H1 (cell line): ENCODE measurements around the gene MSI2. TPM values are rescaled to one million over a fixed set of nuclear protein-coding genes. Genes with fewer than 3 reads are reported as not detected.

ENCODE experiments used
- CTCF ChIA-PET: fragments of 300-600 bp; sonication (Branson Sonifier 250); formaldehyde crosslinking; loops from one replicate; lab custom pipeline; 2021; ENCODE audit not compliant: partially characterized antibody; lab: Charles Lee
- POLR2A ChIA-PET: fragments of 300-600 bp; sonication (Branson Sonifier 250); formaldehyde crosslinking; loops from one replicate; lab custom pipeline; 2021; ENCODE audit warnings: inconsistent platforms; ENCODE audit not compliant: partially characterized antibody; lab: Charles Lee
- DNase-seq, 2 experiments: peaks; one replicate each; pipeline versions ENCODE4 v3.0.0 to v3.0.0-alpha.2; 2010 to 2022; ENCODE audit warnings: low spot score in 2 of 2, low read depth in 1 of 2, mixed read lengths in 1 of 2
- FAIRE-seq: peaks from 2 replicates; lab custom pipeline; 2011; peaks lifted over from hg19 to GRCh38; lab: Jason Lieb, UNC
- H2AFZ ChIP-seq: 2 replicates; pipeline ENCODE4 v1.8.1; 2012; ENCODE audit warnings: low read length, inconsistent platforms
- H2AK5ac ChIP-seq: 2 replicates; pipeline ENCODE4 v1.6.1; 2013; ENCODE audit warnings: low read depth, low read length
- H2BK120ac ChIP-seq: replicated peaks from 2 replicates; pipeline ENCODE3; 2013; ENCODE audit warnings: low read depth, low read length, inconsistent platforms
- H2BK12ac ChIP-seq: 2 replicates; pipeline ENCODE4 v1.6.1; 2013; ENCODE audit warnings: low read depth, low read length
- H2BK15ac ChIP-seq: 2 replicates; pipeline ENCODE4 v1.6.1; 2013; ENCODE audit warnings: low read length
- H2BK20ac ChIP-seq: 2 replicates; pipeline ENCODE4 v1.6.1; 2013; ENCODE audit warnings: low read length
- H2BK5ac ChIP-seq: 2 replicates; pipeline ENCODE4 v1.6.1; 2013; ENCODE audit warnings: low read depth, low read length
- H3K14ac ChIP-seq: 2 replicates; pipeline ENCODE4 v1.6.1; 2013; ENCODE audit warnings: inconsistent platforms; ENCODE audit not compliant: insufficient read length
- H3K18ac ChIP-seq: 2 replicates; pipeline ENCODE4 v1.6.1; 2013; ENCODE audit warnings: low read length; ENCODE audit errors: extremely low read depth
- H3K23ac ChIP-seq: 2 replicates; pipeline ENCODE4 v1.6.1; 2013; ENCODE audit warnings: inconsistent platforms; ENCODE audit not compliant: insufficient read length
- H3K23me2 ChIP-seq: 2 replicates; pipeline ENCODE4 v1.6.1; 2013; ENCODE audit warnings: low read depth, low read length
- H3K27ac ChIP-seq: 2 replicates; pipeline ENCODE4 v1.6.1; 2011; ENCODE audit warnings: low read depth, low read length, inconsistent platforms
- H3K27me3 ChIP-seq, 4 experiments: replicated peaks in 1 of 4; 1 replicate in 1 of 4; 2 replicates in 3 of 4; pipeline versions ENCODE4 v1.6.1 to v1.8.1; 2011 to 2013; ENCODE audit warnings: low read length in 3 of 4, mild to moderate bottlenecking in 3 of 4, inconsistent platforms in 2 of 4, mixed read lengths in 2 of 4, moderate library complexity in 1 of 4; ENCODE audit not compliant: control insufficient read depth in 3 of 4, insufficient read depth in 3 of 4; ENCODE audit errors: extremely low read depth in 1 of 4
- H3K36me3 ChIP-seq, 4 experiments: 2 replicates each; pipeline versions ENCODE4 v1.6.1 to v1.8.1; 2011 to 2013; ENCODE audit warnings: mild to moderate bottlenecking in 4 of 4, low read length in 3 of 4, moderate library complexity in 2 of 4, control low read depth in 1 of 4, inconsistent platforms in 1 of 4; ENCODE audit not compliant: insufficient read depth in 4 of 4, control insufficient read depth in 2 of 4
- H3K4ac ChIP-seq: replicated peaks from 2 replicates; pipeline ENCODE3; 2013; ENCODE audit warnings: low read length, low read depth, mixed read lengths, inconsistent platforms; ENCODE audit not compliant: insufficient read length
- H3K4me1 ChIP-seq, 4 experiments: replicated peaks in 1 of 4; 1 replicate in 1 of 4; 2 replicates in 3 of 4; pipeline versions ENCODE4 v1.6.1 to v1.8.1; 2011 to 2013; ENCODE audit warnings: low read length in 3 of 4, inconsistent platforms in 2 of 4, mixed read lengths in 1 of 4; ENCODE audit not compliant: insufficient read depth in 4 of 4, control insufficient read depth in 3 of 4
- H3K4me2 ChIP-seq, 2 experiments: 2 replicates each; pipeline versions ENCODE4 v1.6.1 to v1.8.1; 2011 to 2013; ENCODE audit warnings: low read depth in 2 of 2, low read length in 2 of 2, control low read depth in 1 of 2, inconsistent platforms in 1 of 2, mild to moderate bottlenecking in 1 of 2; ENCODE audit not compliant: insufficient read depth in 1 of 2
- H3K4me3 ChIP-seq, 4 experiments: fragments of 200-600, 300-600 bp in 1 of 4; sonication (generic), shearing (Covaris generic), sonication (Bioruptor Twin) in 1 of 4; 2 replicates each; pipeline versions ENCODE4 v1.5.1 to v1.8.1; 2011 to 2016; ENCODE audit warnings: low read length in 4 of 4, low read depth in 3 of 4, control low read depth in 2 of 4, inconsistent platforms in 2 of 4, mild to moderate bottlenecking in 2 of 4, mixed read lengths in 1 of 4, moderate library complexity in 1 of 4; ENCODE audit not compliant: insufficient read depth in 2 of 4; ENCODE audit errors: extremely low read depth in 1 of 4
- H3K56ac ChIP-seq: replicated peaks from 2 replicates; pipeline ENCODE3; 2013; ENCODE audit warnings: low read depth, mild to moderate bottlenecking, mixed read lengths, low read length, inconsistent platforms; ENCODE audit not compliant: insufficient read length
- H3K79me1 ChIP-seq: 2 replicates; pipeline ENCODE4 v1.6.1; 2013; ENCODE audit warnings: low read depth, low read length, control low read depth
- H3K79me2 ChIP-seq, 2 experiments: 2 replicates each; pipeline versions ENCODE4 v1.6.1 to v1.8.1; 2012 to 2013; ENCODE audit warnings: low read length in 2 of 2, mild to moderate bottlenecking in 2 of 2, inconsistent platforms in 1 of 2; ENCODE audit not compliant: insufficient read depth in 2 of 2, control insufficient read depth in 1 of 2
- H3K9ac ChIP-seq, 4 experiments: replicated peaks in 1 of 4; 1 replicate in 1 of 4; 2 replicates in 3 of 4; pipeline versions ENCODE4 v1.6.1 to v1.8.1; 2011 to 2013; ENCODE audit warnings: low read depth in 3 of 4, low read length in 3 of 4, control low read depth in 2 of 4, mild to moderate bottlenecking in 2 of 4, moderate library complexity in 2 of 4, inconsistent platforms in 1 of 4; ENCODE audit errors: extremely low read depth in 1 of 4
- H3K9me3 ChIP-seq, 2 experiments: 2 replicates each; pipeline versions ENCODE4 v1.6.1 to v1.8.1; 2012 to 2013; ENCODE audit warnings: mild to moderate bottlenecking in 2 of 2, moderate library complexity in 2 of 2, control low read depth in 1 of 2, inconsistent platforms in 1 of 2, low read depth in 1 of 2, low read length in 1 of 2, mixed read lengths in 1 of 2; ENCODE audit not compliant: insufficient read depth in 2 of 2
- H4K20me1 ChIP-seq, 2 experiments: replicated peaks in 1 of 2; 2 replicates each; pipeline versions ENCODE3 to v1.8.1; 2011 to 2013; ENCODE audit warnings: inconsistent platforms in 2 of 2, low read length in 2 of 2, mild to moderate bottlenecking in 1 of 2; ENCODE audit not compliant: insufficient read depth in 2 of 2, control insufficient read depth in 1 of 2
- H4K5ac ChIP-seq: 2 replicates; pipeline ENCODE4 v1.6.1; 2013; ENCODE audit warnings: low read length, low read depth, mixed read lengths, inconsistent platforms; ENCODE audit not compliant: insufficient read length
- H4K8ac ChIP-seq: 2 replicates; pipeline ENCODE4 v1.8.0; 2013; ENCODE audit warnings: mild to moderate bottlenecking, moderate library complexity, low read length, inconsistent platforms; ENCODE audit not compliant: insufficient read depth; ENCODE audit errors: extremely low read depth
- H4K91ac ChIP-seq: replicated peaks from 2 replicates; pipeline ENCODE3; 2013; ENCODE audit warnings: low read length, mixed read lengths, inconsistent platforms; ENCODE audit not compliant: insufficient read length
- BACH1 ChIP-seq: IDR thresholded peaks from 2 replicates; pipeline ENCODE4 v1.6.1; 2012; ENCODE audit warnings: low read length, improper control_type of control experiment
- BRCA1 ChIP-seq: IDR thresholded peaks from 2 replicates; pipeline ENCODE4 v1.6.1; 2012; ENCODE audit warnings: low read depth, low read length, improper control_type of control experiment
- CEBPB ChIP-seq: IDR thresholded peaks from 2 replicates; pipeline ENCODE4 v1.6.1; 2012; ENCODE audit warnings: low read depth, low read length
- EGR1 ChIP-seq: IDR thresholded peaks from 2 replicates; pipeline ENCODE4 v1.6.1; 2011; ENCODE audit warnings: low read depth, low read length, borderline replicate concordance
- JUND ChIP-seq: IDR thresholded peaks from 2 replicates; pipeline ENCODE4 v1.6.1; 2011; ENCODE audit warnings: mild to moderate bottlenecking, improper control_type of control experiment, low read length
- NRF1 ChIP-seq: IDR thresholded peaks from 2 replicates; pipeline ENCODE4 v1.6.1; 2011; ENCODE audit warnings: mild to moderate bottlenecking, low read depth, low read length, improper control_type of control experiment
- SIRT6 ChIP-seq: IDR thresholded peaks from one replicate; pipeline ENCODE4 v1.7.1; 2012; ENCODE audit warnings: low read length, inconsistent platforms
- SIX5 ChIP-seq: IDR thresholded peaks from 2 replicates; pipeline ENCODE4 v1.6.1; 2011; ENCODE audit warnings: mild to moderate bottlenecking, low read depth, low read length
- WGBS, 2 experiments: shearing (Covaris generic) in 1 of 2; methylation state at CpG; one replicate each; pipeline versions ENCODE4 v1.1.6 to v1.1.7; 2013 to 2015; ENCODE audit warnings: low lambda C conversion rate in 2 of 2, mixed read lengths in 2 of 2, inconsistent platforms in 1 of 2, low coverage in 1 of 2, missing lambda C conversion rate in 1 of 2; ENCODE audit not compliant: insufficient replicate concordance in 2 of 2, insufficient coverage in 1 of 2, insufficient read length in 1 of 2; ENCODE audit errors: extremely low coverage in 1 of 2, missing lambda C conversion rate in 1 of 2; 5-methylcytosine and 5-hydroxymethylcytosine counted together
- polyA plus RNA-seq, 7 experiments: library from polyadenylated mRNA; depleted of rRNA in 3 of 7; stranded (reverse) in 5 of 7; unstranded in 2 of 7; fragments of >200 nt in 5 of 7; fragments of 200-250 nt in 2 of 7; gene quantifications; 1 replicate in 5 of 7; 2 replicates in 1 of 7; 4 replicates in 1 of 7; pipeline versions ENCODE4 v1.2.1 to v1.2.3, GENCODE V29; 2011 to 2013; ENCODE audit warnings: missing spikeins in 2 of 7, mixed read lengths in 2 of 7
- total RNA-seq: library from RNA; stranded (reverse); fragmentation: NEBNext Ultra II Directional; extraction: Animal tissue kit (Norgen Biotek cat#: 25700); gene quantifications from 2 replicates; pipeline ENCODE4 v1.2.1, GENCODE V29; 2021
- TF ChIP-seq, protein P1 (sequence below): IDR thresholded peaks from 2 replicates; pipeline ENCODE4 v1.6.1; 2012; ENCODE audit warnings: low read length, inconsistent platforms

The MSI2 gene
- total and polyA plus RNA-seq, 2 of the 8 experiments (the other 6 are each of a cell fraction or from before 2014, with no cell fraction given), result 36.7 to 80.6 TPM

DNA sequence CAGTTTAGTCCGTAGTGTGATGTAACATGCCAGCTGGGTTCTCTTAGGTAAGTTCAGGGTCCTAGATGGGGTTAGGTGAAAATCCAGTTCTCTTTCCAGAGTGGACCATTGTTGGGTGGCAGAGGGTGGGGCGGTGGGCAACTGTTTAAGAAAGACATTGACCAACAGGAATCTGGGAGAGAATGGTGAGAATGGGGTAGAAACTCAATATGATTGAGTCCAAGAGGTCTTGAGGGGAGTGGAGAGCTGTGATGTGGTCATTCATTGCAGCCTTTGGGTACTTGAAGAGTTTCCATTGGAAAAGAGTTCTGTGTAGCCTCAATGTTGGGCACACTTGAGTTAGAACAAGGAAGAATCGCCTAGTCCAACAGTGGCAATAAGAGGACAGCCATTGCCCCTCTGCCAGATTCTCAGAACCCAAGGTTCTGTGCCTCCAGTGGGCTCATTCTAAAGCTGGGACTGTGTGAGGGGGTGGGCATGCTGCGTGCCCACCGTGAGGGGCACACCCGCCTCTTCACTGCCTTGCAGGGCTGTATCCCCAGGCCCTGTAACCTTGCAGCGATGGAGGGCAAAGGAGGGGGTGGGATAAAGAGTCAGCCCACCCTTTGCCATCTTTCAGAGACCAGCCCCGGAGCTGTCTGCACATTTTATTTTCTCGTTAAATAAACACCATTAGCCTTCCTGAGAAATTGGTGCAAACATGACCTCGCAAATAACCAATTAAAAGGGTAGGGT, 280.6 kb downstream of the MSI2 start:
- Histone ChIP-seq H2AFZ (no peak overlapping the region), H3K27me3 (no peaks in the 10 kb centered on the region), H4K5ac (no peak overlapping the region), H3K9ac (no peak overlapping the region), H2AK5ac (no peak overlapping the region), H3K56ac (no peak overlapping the region), H3K18ac (no peak overlapping the region), H4K8ac (no peak overlapping the region), H3K4me1 (peaks cover 0 to 10% (median 4%) of the 10 kb centered on the region in 4 experiments; a peak in 3 of 7 replicates), H3K4me3 (no peak overlapping the region), H4K91ac (no peak overlapping the region), H3K27ac (no peak overlapping the region), H3K23me2 (no peaks in the 10 kb centered on the region), H3K4ac (no peak overlapping the region), H3K9me3 (no peaks in the 10 kb centered on the region), H2BK20ac (no peak overlapping the region), H2BK12ac (no peak overlapping the region), H2BK5ac (no peak overlapping the region), H3K36me3 (no peaks in the 10 kb centered on the region), H3K79me1 (no peaks in the 10 kb centered on the region; the same call in 1 of the 2 replicates), H3K4me2 (no peak overlapping the region), H2BK15ac (no peak overlapping the region), H3K14ac (no peak overlapping the region), H2BK120ac (no peak overlapping the region), H3K23ac (no peak overlapping the region), H4K20me1 (peaks cover 0 to 3% of the 10 kb centered on the region in 2 experiments), H3K79me2 (no peaks in the 10 kb centered on the region; a peak in 1 of 4 replicates)
- 93% methylated on average over 10 of the region's 10 CpGs; no CpG with 5 or more reads in 1 of the 2 experiments for WGBS, 2 experiments
- ChIA-PET POLR2A (interaction anchor here (1.4 kb wide), 1 partner anchor 9 kb away, joined by 6 read pairs; no protein-coding TSS in a partner anchor), CTCF (interaction anchor here (1.0 to 9.7 kb wide), 3 partner anchors 15 to 236 kb away, joined by 3 to 98 read pairs (median 4); no protein-coding TSS in a partner anchor)
- DNase-seq, result no peak
- TF ChIP-seq EGR1, result no peak
- no peak for TF ChIP-seq CEBPB
- TF ChIP-seq SIX5, result no peak
- no peak for TF ChIP-seq NRF1
- no peak for TF ChIP-seq BACH1
- TF ChIP-seq, protein P1, sequence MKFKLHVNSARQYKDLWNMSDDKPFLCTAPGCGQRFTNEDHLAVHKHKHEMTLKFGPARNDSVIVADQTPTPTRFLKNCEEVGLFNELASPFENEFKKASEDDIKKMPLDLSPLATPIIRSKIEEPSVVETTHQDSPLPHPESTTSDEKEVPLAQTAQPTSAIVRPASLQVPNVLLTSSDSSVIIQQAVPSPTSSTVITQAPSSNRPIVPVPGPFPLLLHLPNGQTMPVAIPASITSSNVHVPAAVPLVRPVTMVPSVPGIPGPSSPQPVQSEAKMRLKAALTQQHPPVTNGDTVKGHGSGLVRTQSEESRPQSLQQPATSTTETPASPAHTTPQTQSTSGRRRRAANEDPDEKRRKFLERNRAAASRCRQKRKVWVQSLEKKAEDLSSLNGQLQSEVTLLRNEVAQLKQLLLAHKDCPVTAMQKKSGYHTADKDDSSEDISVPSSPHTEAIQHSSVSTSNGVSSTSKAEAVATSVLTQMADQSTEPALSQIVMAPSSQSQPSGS, result no peak
- no peak for TF ChIP-seq SIRT6
- TF ChIP-seq JUND, result no peak
- no peak for TF ChIP-seq BRCA1
- FAIRE-seq, result no peak
